HCT116 (cell line): ENCODE data around the gene BTBD9. TPM values are rescaled to one million over a fixed set of nuclear protein-coding genes. Genes with fewer than 3 reads are reported as not detected.

ENCODE experiments used
- ATAC-seq: fragments of 200-7000 bp; cut with Tn5 transposase; 2 replicates; pipeline ENCODE4 v1.9.1; 2020; ENCODE audit warnings: mild to moderate bottlenecking, moderate library complexity
- BruUV-seq: library from RNA; stranded (reverse); fragments of 400-500 nt; replicated peaks from 2 replicates; lab custom pipeline; 2021; lab: Mats Ljungman, UMichigan
- CTCF ChIA-PET: fragments of 300-600 bp; sonication (Branson Sonifier 250); formaldehyde crosslinking; loops from one replicate; lab custom pipeline; 2021; ENCODE audit warnings: antibody characterized with exemption; lab: Charles Lee
- POLR2A ChIA-PET: fragments of 300-600, 350-600 bp; sonication (Branson Sonifier 250); formaldehyde crosslinking; loops from one replicate; lab custom pipeline; 2021; ENCODE audit warnings: antibody characterized with exemption; lab: Charles Lee
- RAD21 ChIA-PET, 2 experiments: fragments of 300-600 bp; sonication (Branson Sonifier 250); formaldehyde crosslinking; loops; one replicate each; lab custom pipeline; 2023; ENCODE audit warnings: low total read pairs in 2 of 2; ENCODE audit not compliant: uncharacterized antibody in 2 of 2, unreplicated experiment in 2 of 2, low non-redundant PET in 1 of 2; lab: Charles Lee
- DNase-seq: peaks from one replicate; pipeline ENCODE4 v3.0.0-alpha.2; 2010; ENCODE audit warnings: low read depth, low spot score
- H2AFZ ChIP-seq: fragments of 200-600 bp; shearing (Covaris generic), sonication (generic); 2 replicates; pipeline ENCODE4 v1.6.1; 2017; ENCODE audit warnings: low read depth, mixed run types, mixed read lengths, antibody characterized with exemption, low read length; ENCODE audit not compliant: poor library complexity, severe bottlenecking
- H3K27ac ChIP-seq: 2 replicates; pipeline ENCODE4 v1.5.1; 2012; ENCODE audit warnings: low read depth, low read length
- H3K27me3 ChIP-seq: fragments of 200-600 bp; sonication (generic); 2 replicates; pipeline ENCODE4 v1.6.1; 2016; ENCODE audit warnings: mixed run types, low read length, mixed read lengths; ENCODE audit not compliant: insufficient read depth
- H3K36me3 ChIP-seq, 2 experiments: fragments of 200-500 bp in 1 of 2; fragments of 200-600 bp in 1 of 2; sonication (Bioruptor generic) in 1 of 2; sonication (generic) in 1 of 2; 2 replicates each; pipeline versions ENCODE4 v1.5.1 to v1.6.1; 2014 to 2016; ENCODE audit warnings: low read length in 2 of 2, inconsistent platforms in 1 of 2, mixed read lengths in 1 of 2, mixed run types in 1 of 2; ENCODE audit not compliant: insufficient read depth in 2 of 2, control insufficient read depth in 1 of 2
- H3K4me1 ChIP-seq, 2 experiments: fragments of 200-600 bp in 1 of 2; sonication (generic) in 1 of 2; 2 replicates each; pipeline versions ENCODE4 v1.5.1 to v1.6.1; 2012 to 2017; ENCODE audit warnings: low read length in 2 of 2, inconsistent platforms in 1 of 2, mild to moderate bottlenecking in 1 of 2, mixed read lengths in 1 of 2, mixed run types in 1 of 2, moderate library complexity in 1 of 2; ENCODE audit not compliant: insufficient read depth in 2 of 2, control insufficient read depth in 1 of 2
- H3K4me2 ChIP-seq: fragments of 200-600 bp; sonication (generic); 2 replicates; pipeline ENCODE4 v1.6.1; 2017; ENCODE audit warnings: mixed run types, low read length, mixed read lengths
- H3K4me3 ChIP-seq, 2 experiments: fragments of 200-600 bp in 1 of 2; sonication (generic) in 1 of 2; replicated peaks in 1 of 2; 2 replicates each; pipeline ENCODE4 v1.5.1; 2011 to 2016; ENCODE audit warnings: low read length in 2 of 2, control low read depth in 1 of 2, low read depth in 1 of 2, mild to moderate bottlenecking in 1 of 2, mixed read lengths in 1 of 2, mixed run types in 1 of 2
- H3K79me2 ChIP-seq: fragments of 200-600 bp; sonication (generic); 2 replicates; pipeline ENCODE4 v1.6.1; 2017; ENCODE audit warnings: mild to moderate bottlenecking, mixed run types, low read length, moderate library complexity, mixed read lengths; ENCODE audit not compliant: insufficient read depth
- H3K9ac ChIP-seq: fragments of 200-600 bp; sonication (generic); 2 replicates; pipeline ENCODE4 v1.6.1; 2016; ENCODE audit warnings: low read length, mixed read lengths
- H3K9me2 ChIP-seq: fragments of 200-600 bp; sonication (generic), shearing (Covaris generic); 2 replicates; pipeline ENCODE4 v1.6.1; 2017; ENCODE audit warnings: mixed run types, mild to moderate bottlenecking, moderate library complexity; ENCODE audit not compliant: insufficient read depth
- H3K9me3 ChIP-seq, 2 experiments: fragments of 200-500 bp in 1 of 2; fragments of 200-600 bp in 1 of 2; sonication (Bioruptor generic) in 1 of 2; sonication (generic) in 1 of 2; 2 replicates each; pipeline ENCODE4 v1.6.1; 2014 to 2017; ENCODE audit warnings: low read length in 2 of 2, mixed read lengths in 2 of 2, inconsistent platforms in 1 of 2, low read depth in 1 of 2, mild to moderate bottlenecking in 1 of 2, mixed run types in 1 of 2, moderate library complexity in 1 of 2; ENCODE audit not compliant: control insufficient read depth in 1 of 2, insufficient read depth in 1 of 2
- H4K20me1 ChIP-seq: fragments of 200-600 bp; sonication (generic), shearing (Covaris generic); 2 replicates; pipeline ENCODE4 v1.6.1; 2017; ENCODE audit warnings: mixed run types, mild to moderate bottlenecking, moderate library complexity; ENCODE audit not compliant: insufficient read depth
- CBX3 ChIP-seq: IDR thresholded peaks from 2 replicates; pipeline ENCODE4 v1.6.1; 2012; ENCODE audit warnings: low read depth
- CEBPB ChIP-seq: IDR thresholded peaks from 2 replicates; pipeline ENCODE4 v1.6.1; 2012; ENCODE audit warnings: low read depth
- EGR1 ChIP-seq: IDR thresholded peaks from 2 replicates; pipeline ENCODE4 v1.6.1; 2012; ENCODE audit warnings: low read depth
- ELF1 ChIP-seq: IDR thresholded peaks from 2 replicates; pipeline ENCODE4 v1.6.1; 2012; ENCODE audit warnings: low read depth, borderline replicate concordance
- EZH2 ChIP-seq: fragments of 200-600 bp; sonication (generic); IDR thresholded peaks from 2 replicates; pipeline ENCODE4 v1.6.1; 2017; ENCODE audit warnings: antibody characterized with exemption, mixed run types
- EZH2phosphoT487 ChIP-seq: fragments of 200-600 bp; IDR thresholded peaks from 2 replicates; pipeline ENCODE4 v1.6.1; 2018; ENCODE audit warnings: antibody characterized with exemption, borderline replicate concordance
- FOSL1 ChIP-seq: IDR thresholded peaks from 2 replicates; pipeline ENCODE4 v1.6.1; 2012; ENCODE audit warnings: low read depth
- JUND ChIP-seq: IDR thresholded peaks from 2 replicates; pipeline ENCODE4 v1.6.1; 2012
- POLR2A ChIP-seq: IDR thresholded peaks from 2 replicates; pipeline ENCODE4 v1.7.0; 2011; ENCODE audit warnings: borderline replicate concordance; ENCODE audit not compliant: insufficient read depth, insufficient read length; ENCODE audit errors: extremely low read depth
- POLR2AphosphoS5 ChIP-seq: IDR thresholded peaks from 2 replicates; pipeline ENCODE4 v1.6.1; 2011; ENCODE audit warnings: mild to moderate bottlenecking, low read depth, low read length, moderate library complexity
- SP1 ChIP-seq: IDR thresholded peaks from 2 replicates; pipeline ENCODE4 v1.6.1; 2012; ENCODE audit warnings: low read depth
- TCF7L2 ChIP-seq: IDR thresholded peaks from 2 replicates; pipeline ENCODE4 v1.7.0; 2011; ENCODE audit warnings: borderline replicate concordance, inconsistent platforms; ENCODE audit not compliant: insufficient read depth, insufficient read length; ENCODE audit errors: extremely low read depth
- YY1 ChIP-seq: IDR thresholded peaks from 2 replicates; pipeline ENCODE4 v1.6.1; 2011; ENCODE audit warnings: low read length, low read depth, moderate library complexity, mild to moderate bottlenecking; ENCODE audit not compliant: insufficient replicate concordance; ENCODE audit errors: extremely low read depth
- ZFX ChIP-seq: fragments of 450-650 bp; IDR thresholded peaks from 2 replicates; pipeline ENCODE4 v1.6.1; 2017
- ZNF274 ChIP-seq: fragments of 200-500 bp; sonication (Bioruptor generic); IDR thresholded peaks from 2 replicates; pipeline ENCODE4 v1.6.1; 2014; ENCODE audit warnings: mild to moderate bottlenecking, low read depth, low read length, inconsistent platforms
- intact Hi-C: fragments of 100-400 bp; cut with micrococcal nuclease; formaldehyde crosslinking; loops from 2 replicates; pipeline ENCODE4 v1.10.0; 2022
- total RNA-seq: library from RNA; stranded (reverse); gene quantifications from one replicate; pipeline ENCODE4 v1.2.1, GENCODE V29; 2021; ENCODE audit not compliant: unreplicated experiment
- TF ChIP-seq, protein P1 (sequence below): IDR thresholded peaks from 2 replicates; pipeline ENCODE4 v1.6.1; 2012
- TF ChIP-seq, protein P2 (sequence below): IDR thresholded peaks from 2 replicates; pipeline ENCODE4 v1.6.1; 2012
- TF ChIP-seq, protein P3 (sequence below): IDR thresholded peaks from 2 replicates; pipeline ENCODE4 v1.6.1; 2012; ENCODE audit warnings: low read depth
- TF ChIP-seq, protein P4 (sequence below), 3 experiments: fragments of 200-600 bp in 1 of 3; sonication (generic) in 1 of 3; IDR thresholded peaks in 2 of 3; conservative IDR thresholded peaks in 1 of 3; 2 replicates each; pipeline ENCODE4 v1.5.1; 2012 to 2017; ENCODE audit warnings: low read depth in 2 of 3, low read length in 2 of 3, antibody characterized with exemption in 1 of 3, borderline replicate concordance in 1 of 3, control low read depth in 1 of 3, mild to moderate bottlenecking in 1 of 3, mixed read lengths in 1 of 3, mixed run types in 1 of 3, moderate library complexity in 1 of 3; ENCODE audit not compliant: insufficient read depth in 1 of 3
- TF ChIP-seq, protein P5 (sequence below): IDR thresholded peaks from 2 replicates; pipeline ENCODE4 v1.6.1; 2011; ENCODE audit warnings: mild to moderate bottlenecking, low read length, moderate library complexity; ENCODE audit not compliant: insufficient replicate concordance; ENCODE audit errors: extremely low read depth

The BTBD9 gene
- total RNA-seq, 1 experiment from 2014 or later: 10.9 TPM

DNA sequence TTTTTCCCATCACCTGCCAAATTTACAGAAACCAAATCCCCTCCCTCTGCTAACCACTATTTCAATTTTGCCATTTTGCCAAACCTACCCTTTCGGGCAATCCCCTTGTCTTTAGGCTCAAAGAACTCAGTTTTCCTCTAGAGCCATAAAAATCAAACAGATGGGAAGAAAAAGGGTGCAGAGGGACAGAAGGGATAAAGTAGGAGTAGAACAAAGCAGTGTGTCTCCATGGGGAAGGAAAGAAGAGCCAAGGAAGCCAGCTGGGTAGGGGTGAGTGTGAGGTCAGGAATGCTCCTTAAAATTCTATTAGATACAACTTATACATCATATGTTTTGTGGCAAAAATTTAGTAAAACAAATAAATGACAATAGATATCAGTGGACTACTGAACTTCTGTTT is 316.5 kb downstream of the BTBD9 start:
- Histone ChIP-seq H3K9me2 (no peaks in the 10 kb centered on the region), H3K9ac (no peak overlapping the region), H3K27ac (no peak overlapping the region), H3K36me3 (no peaks in the 10 kb centered on the region), H3K4me3 (no peak overlapping the region), H2AFZ (no peak overlapping the region), H3K4me2 (no peak overlapping the region), H4K20me1 (no peaks in the 10 kb centered on the region), H3K4me1 (no peaks in the 10 kb centered on the region)
- RAD21 ChIA-PET: no interaction called here
- intact Hi-C loops: no loop called here
- TF ChIP-seq POLR2A (no peak), ZFX (no peak), SP1 (no peak), JUND (no peak), ELF1 (no peak), CEBPB (no peak), POLR2AphosphoS5 (no peak), YY1 (no peak), ZNF274 (no peak), FOSL1 (no peak), EZH2phosphoT487 (no peak), EZH2 (no peak), TCF7L2 (no peak), CBX3 (no peak), EGR1 (no peak)
- TF ChIP-seq, protein P1, sequence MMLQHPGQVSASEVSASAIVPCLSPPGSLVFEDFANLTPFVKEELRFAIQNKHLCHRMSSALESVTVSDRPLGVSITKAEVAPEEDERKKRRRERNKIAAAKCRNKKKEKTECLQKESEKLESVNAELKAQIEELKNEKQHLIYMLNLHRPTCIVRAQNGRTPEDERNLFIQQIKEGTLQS: no peak
- TF ChIP-seq, protein P2, sequence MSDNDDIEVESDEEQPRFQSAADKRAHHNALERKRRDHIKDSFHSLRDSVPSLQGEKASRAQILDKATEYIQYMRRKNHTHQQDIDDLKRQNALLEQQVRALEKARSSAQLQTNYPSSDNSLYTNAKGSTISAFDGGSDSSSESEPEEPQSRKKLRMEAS: no peak
- TF ChIP-seq, protein P3, sequence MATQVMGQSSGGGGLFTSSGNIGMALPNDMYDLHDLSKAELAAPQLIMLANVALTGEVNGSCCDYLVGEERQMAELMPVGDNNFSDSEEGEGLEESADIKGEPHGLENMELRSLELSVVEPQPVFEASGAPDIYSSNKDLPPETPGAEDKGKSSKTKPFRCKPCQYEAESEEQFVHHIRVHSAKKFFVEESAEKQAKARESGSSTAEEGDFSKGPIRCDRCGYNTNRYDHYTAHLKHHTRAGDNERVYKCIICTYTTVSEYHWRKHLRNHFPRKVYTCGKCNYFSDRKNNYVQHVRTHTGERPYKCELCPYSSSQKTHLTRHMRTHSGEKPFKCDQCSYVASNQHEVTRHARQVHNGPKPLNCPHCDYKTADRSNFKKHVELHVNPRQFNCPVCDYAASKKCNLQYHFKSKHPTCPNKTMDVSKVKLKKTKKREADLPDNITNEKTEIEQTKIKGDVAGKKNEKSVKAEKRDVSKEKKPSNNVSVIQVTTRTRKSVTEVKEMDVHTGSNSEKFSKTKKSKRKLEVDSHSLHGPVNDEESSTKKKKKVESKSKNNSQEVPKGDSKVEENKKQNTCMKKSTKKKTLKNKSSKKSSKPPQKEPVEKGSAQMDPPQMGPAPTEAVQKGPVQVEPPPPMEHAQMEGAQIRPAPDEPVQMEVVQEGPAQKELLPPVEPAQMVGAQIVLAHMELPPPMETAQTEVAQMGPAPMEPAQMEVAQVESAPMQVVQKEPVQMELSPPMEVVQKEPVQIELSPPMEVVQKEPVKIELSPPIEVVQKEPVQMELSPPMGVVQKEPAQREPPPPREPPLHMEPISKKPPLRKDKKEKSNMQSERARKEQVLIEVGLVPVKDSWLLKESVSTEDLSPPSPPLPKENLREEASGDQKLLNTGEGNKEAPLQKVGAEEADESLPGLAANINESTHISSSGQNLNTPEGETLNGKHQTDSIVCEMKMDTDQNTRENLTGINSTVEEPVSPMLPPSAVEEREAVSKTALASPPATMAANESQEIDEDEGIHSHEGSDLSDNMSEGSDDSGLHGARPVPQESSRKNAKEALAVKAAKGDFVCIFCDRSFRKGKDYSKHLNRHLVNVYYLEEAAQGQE: no peak
- TF ChIP-seq, protein P4, sequence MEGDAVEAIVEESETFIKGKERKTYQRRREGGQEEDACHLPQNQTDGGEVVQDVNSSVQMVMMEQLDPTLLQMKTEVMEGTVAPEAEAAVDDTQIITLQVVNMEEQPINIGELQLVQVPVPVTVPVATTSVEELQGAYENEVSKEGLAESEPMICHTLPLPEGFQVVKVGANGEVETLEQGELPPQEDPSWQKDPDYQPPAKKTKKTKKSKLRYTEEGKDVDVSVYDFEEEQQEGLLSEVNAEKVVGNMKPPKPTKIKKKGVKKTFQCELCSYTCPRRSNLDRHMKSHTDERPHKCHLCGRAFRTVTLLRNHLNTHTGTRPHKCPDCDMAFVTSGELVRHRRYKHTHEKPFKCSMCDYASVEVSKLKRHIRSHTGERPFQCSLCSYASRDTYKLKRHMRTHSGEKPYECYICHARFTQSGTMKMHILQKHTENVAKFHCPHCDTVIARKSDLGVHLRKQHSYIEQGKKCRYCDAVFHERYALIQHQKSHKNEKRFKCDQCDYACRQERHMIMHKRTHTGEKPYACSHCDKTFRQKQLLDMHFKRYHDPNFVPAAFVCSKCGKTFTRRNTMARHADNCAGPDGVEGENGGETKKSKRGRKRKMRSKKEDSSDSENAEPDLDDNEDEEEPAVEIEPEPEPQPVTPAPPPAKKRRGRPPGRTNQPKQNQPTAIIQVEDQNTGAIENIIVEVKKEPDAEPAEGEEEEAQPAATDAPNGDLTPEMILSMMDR (IDR thresholded peaks at IDR 0.05 in 2 of 3, conservative IDR thresholded peaks at IDR 0.05 in 1 of 3; ENCODE audit: borderline replicate concordance in 1 of 3, insufficient read depth in 1 of 3, low read depth in 2 of 3, low read length in 2 of 3): no peak
- TF ChIP-seq, protein P5, sequence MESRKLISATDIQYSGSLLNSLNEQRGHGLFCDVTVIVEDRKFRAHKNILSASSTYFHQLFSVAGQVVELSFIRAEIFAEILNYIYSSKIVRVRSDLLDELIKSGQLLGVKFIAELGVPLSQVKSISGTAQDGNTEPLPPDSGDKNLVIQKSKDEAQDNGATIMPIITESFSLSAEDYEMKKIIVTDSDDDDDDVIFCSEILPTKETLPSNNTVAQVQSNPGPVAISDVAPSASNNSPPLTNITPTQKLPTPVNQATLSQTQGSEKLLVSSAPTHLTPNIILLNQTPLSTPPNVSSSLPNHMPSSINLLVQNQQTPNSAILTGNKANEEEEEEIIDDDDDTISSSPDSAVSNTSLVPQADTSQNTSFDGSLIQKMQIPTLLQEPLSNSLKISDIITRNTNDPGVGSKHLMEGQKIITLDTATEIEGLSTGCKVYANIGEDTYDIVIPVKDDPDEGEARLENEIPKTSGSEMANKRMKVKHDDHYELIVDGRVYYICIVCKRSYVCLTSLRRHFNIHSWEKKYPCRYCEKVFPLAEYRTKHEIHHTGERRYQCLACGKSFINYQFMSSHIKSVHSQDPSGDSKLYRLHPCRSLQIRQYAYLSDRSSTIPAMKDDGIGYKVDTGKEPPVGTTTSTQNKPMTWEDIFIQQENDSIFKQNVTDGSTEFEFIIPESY: no peak
- TF ChIP-seq, all 23 proteins: peak for 0
- DNase-seq (no peak), ATAC-seq (no peak)
- POLR2A ChIA-PET: no interaction called here
- H3K9me3 ChIP-seq: no peaks in the 10 kb centered on the region
- H3K79me2 ChIP-seq: no peaks in the 10 kb centered on the region
- CTCF ChIA-PET: no interaction called here
- no TSS peak for BruUV-seq
- 0 out of 2 replicates have a peak, but pooled peaks cover 4% of the 10 kb centered on the region for H3K27me3 ChIP-seq
